Renal pelvis (tissue), 4 donors: ENCODE measurements around the gene PRKN. TPM values are rescaled to one million over a fixed set of nuclear protein-coding genes. Genes with fewer than 3 reads are reported as not detected.

ENCODE experiments used
- DNase-seq: peaks from one replicate; pipeline ENCODE4 v3.0.0-alpha.2; 2013
- polyA plus RNA-seq, 3 donors: library from polyadenylated mRNA; unstranded; fragments of 120-200 nt; gene quantifications; one replicate each; pipeline ENCODE4 v1.2.1, GENCODE V29; 2013; ENCODE audit not compliant: insufficient read length in 3 of 3

Gene PRKN
- polyA plus RNA-seq, 3 donors: 8.0 to 12.0 (median 9.9) TPM

GRCh38 chr6:162325051-162325450 is 402.5 kb downstream of the PRKN start:
- no peak for DNase-seq

GRCh38 chr6:162315291-162315690 is 412.3 kb downstream of the PRKN start:
- DNase-seq: no peak

GRCh38 chr6:162313922-162314660 is 413.5 kb downstream of the PRKN start:
- DNase-seq: no peak

- DNase-seq: no peak
Measured at GRCh38 chr6:162307865-162308264, 419.7 kb downstream of the PRKN start.

- no peak for DNase-seq
Measured at GRCh38 chr6:162306616-162307015, 420.9 kb downstream of the PRKN start.

GRCh38 chr6:162301128-162301527 is 426.4 kb downstream of the PRKN start:
- DNase-seq: no peak

GRCh38 chr6:162294029-162294428 is 433.5 kb downstream of the PRKN start:
- no peak for DNase-seq

- no peak for DNase-seq
Measured at GRCh38 chr6:162292915-162293314, 434.7 kb downstream of the PRKN start.

GRCh38 chr6:162290846-162291465 is 436.6 kb downstream of the PRKN start:
- DNase-seq: peak; percentile 16

GRCh38 chr6:162289972-162290371 is 437.6 kb downstream of the PRKN start:
- no peak for DNase-seq

- no peak for DNase-seq
Measured at GRCh38 chr6:162273986-162274385, 453.6 kb downstream of the PRKN start.

GRCh38 chr6:162271922-162272321 is 455.6 kb downstream of the PRKN start:
- DNase-seq: no peak

- no peak for DNase-seq
Measured at GRCh38 chr6:162270966-162271365, 456.6 kb downstream of the PRKN start.

- DNase-seq: no peak
Measured at GRCh38 chr6:162267641-162268040, 459.9 kb downstream of the PRKN start.

- DNase-seq: no peak
Measured at GRCh38 chr6:162267126-162267525, 460.4 kb downstream of the PRKN start.

- DNase-seq: no peak
Measured at GRCh38 chr6:162264581-162264980, 463.0 kb downstream of the PRKN start.

- DNase-seq: no peak
Measured at GRCh38 chr6:162262466-162263196, 464.9 kb downstream of the PRKN start.

- no peak for DNase-seq
Measured at GRCh38 chr6:162261598-162261997, 466.0 kb downstream of the PRKN start.

- no peak for DNase-seq
Measured at GRCh38 chr6:162260027-162260426, 467.5 kb downstream of the PRKN start.

GRCh38 chr6:162258647-162259046 is 468.9 kb downstream of the PRKN start:
- DNase-seq: no peak

- no peak for DNase-seq
Measured at GRCh38 chr6:162256361-162256760, 471.2 kb downstream of the PRKN start.

GRCh38 chr6:162251257-162251656 is 476.3 kb downstream of the PRKN start:
- DNase-seq: no peak
